GF-D8 (cell line): Measurements from ENCODE around the gene MRPL41.
A peak's percentile ranks its signal among the peaks of the same experiment; 100 is the strongest.
"Not testable (repeated sequence)": the region's sequence is repeated elsewhere in the genome, so short reads cannot be mapped to it uniquely, and the experiment has no call there.

Experiments
- DNase-seq: peaks from one replicate; lab custom pipeline; 2025; lab: John Stamatoyannopoulos, UW

MRPL41 gene

DNA sequence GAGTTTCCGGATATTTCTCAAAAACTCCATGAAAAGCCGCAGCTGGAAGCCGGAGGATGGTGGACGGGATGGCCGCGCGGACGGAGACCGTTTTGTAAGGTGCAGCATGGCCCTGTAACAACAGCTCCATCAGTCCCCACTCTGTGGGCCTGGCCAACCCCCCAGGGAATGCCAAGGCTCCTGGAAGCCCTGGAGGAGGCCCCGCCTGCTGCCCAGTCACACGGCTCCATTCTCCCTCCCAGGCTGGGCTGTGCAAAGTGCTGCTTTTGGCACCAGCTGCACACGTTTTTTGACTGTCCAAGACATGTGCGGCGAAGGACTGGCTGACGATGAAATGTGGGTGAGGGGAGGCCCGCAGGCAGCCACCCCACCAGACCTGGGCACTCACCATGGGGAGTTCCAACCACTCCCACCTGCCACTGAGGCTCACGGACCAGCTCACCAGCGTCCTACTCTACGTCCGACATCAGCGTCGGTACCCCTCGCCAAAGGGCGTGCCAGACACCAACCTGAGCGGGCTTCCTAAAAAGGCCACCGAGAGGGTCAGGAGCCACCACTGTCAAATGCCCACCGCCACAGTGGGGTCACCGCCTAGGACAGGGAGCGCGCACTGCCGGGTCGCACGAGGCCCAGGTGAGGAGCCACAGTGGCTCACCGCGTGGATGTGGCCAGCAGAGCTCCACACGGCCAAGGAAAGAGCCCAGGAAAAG is 28.8 kb upstream of the MRPL41 start:
- DNase-seq: no peak

- DNase-seq: no peak
These were observed 27.3 kb upstream of the MRPL41 start for GRCh38 chr9:137524161-137524980.

DNA sequence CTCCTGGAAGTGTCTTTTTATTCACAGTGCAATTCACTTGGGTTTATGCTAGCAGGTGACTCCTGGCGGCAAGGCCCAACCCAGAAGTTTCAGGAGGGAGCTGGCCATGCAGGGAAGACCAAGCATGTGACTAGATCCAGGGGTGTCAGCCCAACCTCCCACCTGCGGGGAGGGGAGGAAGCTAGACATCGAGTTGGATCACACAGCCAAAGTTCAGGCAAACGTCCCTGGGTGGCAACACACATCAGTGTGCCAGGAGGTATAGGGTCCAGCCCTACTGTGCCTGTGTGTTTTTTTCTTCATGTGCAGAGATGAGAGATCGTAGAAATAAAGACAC is 26.7 kb upstream of the MRPL41 start:
- DNase-seq: no peak

- no peak for DNase-seq
These were observed 21.3 kb upstream of the MRPL41 start for GRCh38 chr9:137530331-137530730.

DNA sequence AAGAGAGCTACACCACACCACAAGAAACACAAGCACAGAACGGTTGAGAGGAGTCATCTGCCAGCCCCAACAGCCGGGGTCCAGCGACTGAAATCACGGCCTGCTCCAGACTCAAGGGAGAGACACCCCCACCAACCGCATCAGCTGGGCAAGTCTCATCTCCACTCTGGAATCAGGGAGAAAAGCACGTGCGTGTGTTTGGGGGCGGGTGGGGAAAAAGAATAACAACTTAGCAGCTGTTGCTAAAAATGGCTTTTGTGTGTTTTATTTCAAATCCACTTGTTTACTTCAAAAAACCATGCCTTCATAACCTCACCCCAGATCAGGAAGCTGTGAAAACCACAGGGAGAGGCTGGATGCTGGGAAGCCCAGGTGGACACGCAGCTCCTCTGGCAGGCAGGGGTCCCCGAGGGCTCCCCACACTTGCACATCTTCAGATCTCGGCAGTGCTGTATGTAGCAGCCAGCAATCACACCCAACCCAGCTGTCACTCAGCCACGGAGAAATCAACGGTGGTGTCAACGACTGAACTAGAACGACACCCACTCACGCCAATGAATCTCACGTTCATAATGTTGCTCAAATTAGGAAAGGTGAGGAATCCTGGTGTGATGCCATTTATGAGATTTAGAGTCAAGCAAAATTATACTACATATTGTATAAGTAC is 20.4 kb upstream of the MRPL41 start:
- DNase-seq: no peak

- not testable (repeated sequence) for DNase-seq
These were observed 18.7 kb upstream of the MRPL41 start for GRCh38 chr9:137532891-137533468.

- peak; percentile 70 for DNase-seq
These were observed 17.2 kb upstream of the MRPL41 start for GRCh38 chr9:137534256-137535119.

DNA sequence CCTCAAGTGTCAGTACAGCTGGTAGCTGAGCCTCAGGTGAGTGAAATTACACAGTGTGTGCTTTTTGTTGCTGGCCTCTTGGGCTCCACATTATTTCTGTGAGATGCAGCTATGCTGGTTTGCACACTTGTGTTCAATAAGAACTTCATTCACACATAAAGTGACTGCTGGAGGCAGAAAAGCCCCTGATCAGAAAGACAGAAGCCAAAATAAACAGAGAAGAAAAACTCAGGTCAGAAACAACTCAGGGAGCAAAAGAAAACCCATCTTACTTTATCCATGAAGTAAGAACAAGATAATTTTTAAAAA is 16.6 kb upstream of the MRPL41 start:
- no peak for DNase-seq

- peak; percentile 88 for DNase-seq
These were observed 15.0 kb upstream of the MRPL41 start for GRCh38 chr9:137536594-137537131.

DNA sequence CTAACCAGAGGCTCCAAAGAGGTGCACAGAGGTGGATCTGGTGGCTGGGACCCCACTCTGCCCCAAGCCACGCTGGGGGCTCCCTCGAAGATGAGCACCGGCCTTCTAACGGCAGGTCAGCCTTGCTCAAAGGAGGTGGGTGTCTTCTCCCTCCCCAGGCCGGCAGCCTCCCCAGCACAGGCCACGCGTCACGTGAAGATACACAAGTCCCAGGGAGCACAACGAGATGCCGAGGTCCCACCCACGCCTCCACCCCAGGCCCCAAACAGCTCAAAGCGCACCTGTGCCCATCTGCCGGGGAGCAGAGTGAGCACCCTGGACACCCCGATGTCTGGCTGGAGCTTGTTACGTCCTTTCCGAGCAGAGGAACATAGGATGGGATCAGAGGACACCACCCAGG is 13.6 kb upstream of the MRPL41 start:
- no peak for DNase-seq

DNA sequence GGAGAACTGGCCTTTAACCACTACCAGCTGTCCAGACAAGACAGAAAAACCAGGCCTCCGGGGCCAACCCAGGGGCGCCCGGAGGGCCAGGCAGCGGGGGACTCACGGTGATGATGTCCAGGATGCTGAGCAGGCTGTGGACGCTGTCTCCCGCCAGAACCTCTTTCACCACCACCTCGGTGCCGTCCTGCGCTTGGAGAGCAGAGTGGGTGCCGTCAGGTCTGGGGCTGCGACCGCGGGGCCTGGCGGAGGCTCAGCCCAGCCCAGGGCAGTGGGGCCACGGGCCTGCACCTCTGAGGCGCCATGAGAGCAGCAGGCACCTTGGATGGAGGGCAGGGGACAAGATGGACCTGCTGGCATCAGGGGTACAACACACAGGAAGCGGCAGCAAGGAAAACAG is 11.1 kb upstream of the MRPL41 start:
- no peak for DNase-seq

DNA sequence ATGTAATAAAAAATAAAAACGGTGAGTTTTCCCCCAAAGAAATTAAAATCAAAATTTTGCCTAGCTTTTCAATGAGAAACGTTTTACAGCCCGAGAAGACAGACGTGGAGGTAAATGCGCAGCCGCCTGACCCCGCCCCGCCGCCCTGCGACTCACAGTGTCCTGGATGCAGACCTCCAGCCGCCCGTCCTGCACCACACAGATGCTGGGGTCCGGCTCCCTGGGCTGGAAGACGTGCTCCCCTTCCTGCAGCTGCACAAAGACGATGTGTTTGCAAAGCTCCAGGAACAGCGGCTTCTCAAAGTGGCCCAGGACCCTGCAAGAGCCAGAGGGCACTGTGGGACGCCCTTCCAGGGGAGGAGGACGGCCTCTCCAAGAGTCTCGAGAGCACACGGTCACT is 9.2 kb upstream of the MRPL41 start:
- no peak for DNase-seq

DNA sequence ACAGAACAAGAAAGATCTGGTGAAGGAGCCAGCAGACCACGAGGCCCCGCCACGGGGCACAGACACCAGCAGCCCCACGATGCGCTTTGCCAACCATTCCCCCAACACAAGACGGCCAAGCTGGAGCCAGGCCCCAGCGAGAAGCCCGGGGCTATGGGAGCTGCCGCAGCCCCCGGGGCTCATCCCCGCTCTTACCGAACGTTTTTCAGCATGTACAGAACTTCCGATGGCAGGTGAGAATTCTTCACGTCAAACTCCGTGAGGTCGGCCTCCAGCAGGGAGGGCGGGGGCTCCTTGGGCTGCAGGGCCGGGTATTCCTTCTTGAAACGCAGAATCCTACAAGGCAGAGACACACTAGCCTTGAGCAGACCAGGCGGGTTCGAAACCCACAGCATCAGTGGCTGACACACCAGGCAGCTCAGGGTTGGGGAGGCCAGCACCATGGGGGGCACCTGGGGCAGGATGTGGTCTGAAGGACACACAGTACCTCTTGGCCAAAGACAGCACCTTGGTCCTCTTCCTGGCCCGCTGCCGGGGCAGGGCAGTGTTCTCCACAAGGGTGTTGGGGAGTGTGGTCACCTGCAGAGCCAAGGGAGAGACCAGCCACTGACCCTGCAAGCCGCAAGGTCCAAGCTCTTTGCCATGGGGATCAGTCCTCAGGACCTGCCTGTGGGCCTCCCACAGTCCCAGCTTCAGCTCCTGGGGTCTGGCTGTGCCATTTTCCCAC is 8.3 kb upstream of the MRPL41 start:
- no peak for DNase-seq

DNA sequence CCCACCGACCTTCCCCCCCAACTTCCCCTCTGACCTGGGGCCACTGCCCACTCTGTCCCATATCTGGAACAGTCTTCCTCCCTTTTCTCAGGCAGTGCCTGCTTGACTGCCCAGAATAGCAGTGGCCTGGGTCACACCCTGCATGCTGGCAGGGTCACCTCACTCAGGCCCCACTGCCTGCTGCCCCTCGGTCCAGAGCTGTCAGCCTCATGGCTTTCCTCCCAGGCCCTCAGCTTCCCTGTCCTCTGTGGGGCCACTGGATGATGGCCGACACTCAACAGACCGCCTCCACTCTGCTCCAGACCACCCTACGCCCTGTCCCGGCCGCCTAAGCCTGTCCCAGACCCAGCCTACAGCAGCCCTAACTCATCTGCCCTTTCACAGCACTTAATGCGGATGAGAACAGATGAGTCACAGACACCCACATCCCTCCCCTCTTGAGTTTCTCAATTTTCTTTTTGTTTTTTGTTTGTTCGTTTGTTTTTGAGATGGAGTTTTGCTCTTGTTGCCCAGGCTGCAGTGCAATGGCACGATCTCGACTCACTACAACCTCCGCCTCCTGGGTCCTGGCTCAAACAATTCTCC is 7.4 kb upstream of the MRPL41 start:
- DNase-seq: no peak

- DNase-seq: no peak
These were observed 6.6 kb upstream of the MRPL41 start for GRCh38 chr9:137545123-137545522.

DNA sequence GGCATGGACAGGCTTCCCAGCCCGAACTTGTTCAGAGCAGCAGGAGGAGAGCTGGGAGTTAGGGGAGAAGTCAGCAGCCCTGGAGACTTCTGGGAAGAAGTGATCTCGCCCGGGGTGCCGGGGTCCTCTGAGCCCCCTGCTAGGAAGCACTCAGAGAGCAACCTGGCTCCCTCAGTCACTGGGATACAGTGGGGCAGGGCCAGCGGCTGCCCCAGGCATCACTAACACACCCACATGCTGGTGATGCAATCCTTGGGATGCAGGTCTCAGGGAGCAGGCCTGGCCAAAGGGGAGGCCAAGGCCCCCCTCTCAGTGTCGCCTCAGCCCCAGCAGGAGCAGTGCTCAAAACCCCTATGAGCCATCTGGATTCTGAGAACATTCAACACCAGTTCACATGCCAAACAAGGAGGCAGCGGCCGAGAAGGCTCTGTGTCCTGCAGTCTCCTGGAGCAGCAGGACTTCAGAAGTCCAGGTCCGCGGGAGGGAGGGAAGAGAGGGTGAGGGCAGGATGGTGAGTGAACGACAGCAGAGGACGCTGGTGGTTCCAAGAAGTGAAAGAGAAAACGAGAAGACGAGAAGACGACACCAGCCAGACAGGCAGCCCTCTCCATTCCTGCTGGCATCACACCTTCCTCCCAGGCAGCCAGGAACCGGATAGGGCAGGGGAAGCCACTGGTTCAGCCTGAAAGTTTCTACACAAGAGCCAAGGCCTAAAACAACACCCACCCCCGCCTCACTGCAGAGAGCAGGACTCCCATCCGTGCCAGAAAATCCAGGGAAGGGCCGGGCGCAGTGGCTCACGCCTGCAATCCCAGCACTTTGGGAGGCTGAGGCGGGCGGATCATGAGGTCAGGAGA is 3.8 kb upstream of the MRPL41 start:
- DNase-seq: no peak

DNA sequence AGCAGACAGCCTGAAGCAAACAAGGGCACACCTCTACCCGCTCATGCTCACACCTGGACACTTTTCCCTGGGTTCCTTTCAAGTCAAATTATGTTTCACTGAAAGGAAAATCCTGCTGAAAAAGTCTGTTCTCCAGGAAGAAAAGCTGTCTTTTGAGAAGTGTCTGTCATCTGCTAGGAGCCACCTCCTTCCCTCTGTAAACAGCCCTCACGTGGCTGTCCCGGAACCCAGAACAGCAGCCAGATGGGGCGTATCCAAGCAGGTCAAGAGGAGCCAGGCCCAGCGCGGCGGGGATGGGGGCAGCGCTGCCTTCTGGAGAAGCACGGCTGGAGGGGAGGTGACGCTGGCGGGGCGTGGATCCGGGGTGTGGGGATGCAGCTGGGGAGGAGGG is 1.5 kb upstream of the MRPL41 start, which contains the start of gene PNPLA7:
Gene PNPLA7, minus strand, starts transcription at position 172 of the 391 bp plus-strand sequence. CDS start 205 bp downstream, outside the sequence.
- peak; percentile 50 for DNase-seq

DNA sequence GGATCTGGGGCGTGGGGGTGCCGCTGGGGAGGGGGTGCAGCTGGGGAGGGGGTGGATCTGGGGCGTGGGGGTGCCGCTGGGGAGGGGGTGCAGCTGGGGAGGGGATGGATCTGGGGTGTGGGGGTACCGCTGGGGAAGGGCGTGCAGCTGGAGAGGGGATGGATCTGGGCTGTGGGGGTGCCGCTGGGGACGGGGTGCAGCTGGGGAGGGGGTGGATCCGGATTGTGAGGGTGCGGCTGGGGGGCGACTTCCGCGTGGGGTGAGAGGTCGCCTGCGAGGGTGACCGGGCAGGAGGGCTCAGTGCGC is 768 bp upstream of the MRPL41 start:
- not testable (repeated sequence) for DNase-seq

DNA sequence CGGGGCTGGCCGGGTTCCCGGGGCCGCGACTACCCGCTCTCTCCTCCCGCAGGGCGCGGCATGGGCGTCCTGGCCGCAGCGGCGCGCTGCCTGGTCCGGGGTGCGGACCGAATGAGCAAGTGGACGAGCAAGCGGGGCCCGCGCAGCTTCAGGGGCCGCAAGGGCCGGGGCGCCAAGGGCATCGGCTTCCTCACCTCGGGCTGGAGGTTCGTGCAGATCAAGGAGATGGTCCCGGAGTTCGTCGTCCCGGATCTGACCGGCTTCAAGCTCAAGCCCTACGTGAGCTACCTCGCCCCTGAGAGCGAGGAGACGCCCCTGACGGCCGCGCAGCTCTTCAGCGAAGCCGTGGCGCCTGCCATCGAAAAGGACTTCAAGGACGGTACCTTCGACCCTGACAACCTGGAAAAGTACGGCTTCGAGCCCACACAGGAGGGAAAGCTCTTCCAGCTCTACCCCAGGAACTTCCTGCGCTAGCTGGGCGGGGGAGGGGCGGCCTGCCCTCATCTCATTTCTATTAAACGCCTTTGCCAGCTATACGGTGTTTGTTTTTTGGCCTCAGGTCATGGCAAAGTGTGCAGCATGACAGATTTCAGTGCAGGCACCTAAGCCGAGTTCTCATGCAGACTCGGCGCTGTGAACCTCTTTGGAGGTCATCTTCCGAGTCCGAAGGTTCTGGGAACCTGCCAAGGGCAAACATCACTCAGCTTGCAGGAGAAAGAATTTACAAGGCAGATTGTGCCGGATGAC is 516 bp downstream of the MRPL41 start:
- no peak for DNase-seq
